AG04450 (cell line): ENCODE data around the gene DDX25. TPM values are rescaled to one million over a fixed set of nuclear protein-coding genes. Genes with fewer than 3 reads are reported as not detected.
"Not testable (repeated sequence)": the region's sequence is repeated elsewhere in the genome, so short reads cannot be mapped to it uniquely, and the experiment has no call there.

ENCODE experiments used
- CTCF ChIA-PET: fragments of 300-600, 350-600 bp; formaldehyde crosslinking; extraction: SDS; loops from one replicate; lab custom pipeline; 2022; ENCODE audit warnings: antibody characterized with exemption, inconsistent platforms; lab: Charles Lee
- POLR2A ChIA-PET: fragments of 350-600 bp; formaldehyde crosslinking; extraction: SDS; loops from one replicate; lab custom pipeline; 2021; ENCODE audit warnings: antibody characterized with exemption, inconsistent platforms; lab: Yijun Ruan, JAX
- DNase-seq: peaks from one replicate; pipeline ENCODE4 v3.0.0-alpha.2; 2011; ENCODE audit warnings: low read depth, low spot score
- H3K27ac ChIP-seq: one replicate; pipeline ENCODE4 v1.5.1; 2012; ENCODE audit warnings: low read depth, low read length, control low read depth
- H3K27me3 ChIP-seq: one replicate; pipeline ENCODE4 v1.6.0; 2012; ENCODE audit warnings: low read length; ENCODE audit not compliant: control insufficient read depth, insufficient read depth
- H3K4me3 ChIP-seq: 2 replicates; pipeline ENCODE4 v1.5.1; 2011; ENCODE audit warnings: mild to moderate bottlenecking, low read depth, low read length, control low read depth
- H3K9me3 ChIP-seq: 2 replicates; pipeline ENCODE4 v1.5.1; 2012; ENCODE audit warnings: low read length; ENCODE audit not compliant: control insufficient read depth, insufficient read depth
- polyA minus RNA-seq: library from RNA; depleted of rRNA, polyadenylated mRNA; stranded (reverse); fragments of >200 nt; gene quantifications from 2 replicates; pipeline ENCODE4 v1.2.3, GENCODE V29; 2011; rRNA and poly(A)+ RNA removed
- polyA plus RNA-seq: library from polyadenylated mRNA; depleted of rRNA; stranded (reverse); fragments of >200 nt; gene quantifications from 2 replicates; pipeline ENCODE4 v1.2.3, GENCODE V29; 2011; rRNA removed
- TF ChIP-seq, protein P1 (sequence below): IDR thresholded peaks from 2 replicates; pipeline ENCODE4 v1.5.1; 2011; ENCODE audit warnings: low read depth, low read length, control low read depth, inconsistent platforms

DDX25 gene
- polyA plus RNA-seq, result not detected in 2 replicates
- polyA minus RNA-seq, result 0.09 TPM in 1 of 2 replicates, not detected in the other

DNA sequence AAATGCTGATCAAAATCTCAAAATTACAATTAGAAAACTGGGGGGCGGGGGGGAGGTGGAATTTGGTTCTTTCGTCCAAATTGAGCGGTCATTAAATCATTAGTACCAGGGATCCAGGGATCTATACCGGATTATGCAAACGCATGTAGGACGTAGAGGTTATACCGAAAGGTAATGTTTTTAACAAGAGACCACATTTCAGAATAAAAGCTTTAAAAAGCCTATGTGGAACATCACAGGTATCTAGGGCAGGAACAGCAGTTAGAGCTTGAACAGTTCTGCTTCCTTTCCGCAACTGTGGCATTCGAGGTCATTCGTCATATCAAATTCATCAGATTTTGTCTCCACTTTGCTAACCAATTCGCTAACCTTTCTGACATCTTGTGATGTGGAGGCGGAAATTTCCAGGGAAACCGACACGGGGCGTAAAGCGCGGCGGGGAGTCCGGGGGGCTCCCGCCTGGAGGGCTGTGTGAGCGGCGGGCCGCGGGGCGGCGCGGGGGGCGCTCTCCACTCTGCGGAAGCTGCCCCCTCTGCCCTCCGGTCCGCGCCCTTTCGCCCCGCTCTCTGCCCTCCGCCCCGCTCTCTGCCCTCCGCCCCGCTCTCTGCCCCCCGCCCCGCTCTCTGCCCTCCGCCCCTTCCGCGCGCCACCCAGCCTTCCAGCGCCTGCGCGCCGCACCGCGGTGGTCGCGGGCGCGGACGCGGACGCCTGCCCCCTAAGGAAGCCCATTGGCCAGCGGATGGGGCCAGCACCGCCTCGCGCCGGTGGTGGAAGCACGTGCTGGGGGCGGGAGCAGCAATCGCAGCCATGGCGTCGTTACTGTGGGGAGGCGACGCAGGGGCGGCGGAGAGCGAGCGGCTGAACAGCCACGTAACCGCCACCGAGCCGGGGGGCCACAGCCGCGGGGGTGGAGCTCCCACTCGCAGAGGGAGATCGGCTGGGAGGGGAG is at the start of gene DDX25:
DDX25 (plus strand) TSS at position 798 of the 949 bp plus-strand sequence; CDS start at position 808, 10 bp downstream.
- TF ChIP-seq, protein P1, sequence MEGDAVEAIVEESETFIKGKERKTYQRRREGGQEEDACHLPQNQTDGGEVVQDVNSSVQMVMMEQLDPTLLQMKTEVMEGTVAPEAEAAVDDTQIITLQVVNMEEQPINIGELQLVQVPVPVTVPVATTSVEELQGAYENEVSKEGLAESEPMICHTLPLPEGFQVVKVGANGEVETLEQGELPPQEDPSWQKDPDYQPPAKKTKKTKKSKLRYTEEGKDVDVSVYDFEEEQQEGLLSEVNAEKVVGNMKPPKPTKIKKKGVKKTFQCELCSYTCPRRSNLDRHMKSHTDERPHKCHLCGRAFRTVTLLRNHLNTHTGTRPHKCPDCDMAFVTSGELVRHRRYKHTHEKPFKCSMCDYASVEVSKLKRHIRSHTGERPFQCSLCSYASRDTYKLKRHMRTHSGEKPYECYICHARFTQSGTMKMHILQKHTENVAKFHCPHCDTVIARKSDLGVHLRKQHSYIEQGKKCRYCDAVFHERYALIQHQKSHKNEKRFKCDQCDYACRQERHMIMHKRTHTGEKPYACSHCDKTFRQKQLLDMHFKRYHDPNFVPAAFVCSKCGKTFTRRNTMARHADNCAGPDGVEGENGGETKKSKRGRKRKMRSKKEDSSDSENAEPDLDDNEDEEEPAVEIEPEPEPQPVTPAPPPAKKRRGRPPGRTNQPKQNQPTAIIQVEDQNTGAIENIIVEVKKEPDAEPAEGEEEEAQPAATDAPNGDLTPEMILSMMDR, result no peak
- H3K27ac ChIP-seq, result no peak within 1 kb of the TSS
- H3K9me3 ChIP-seq, result no peaks in the 10 kb centered on the region; the same call in 1 of the 2 replicates
- H3K4me3 ChIP-seq, result peak within 1 kb of the TSS; percentile 7; the same call in 1 of the 2 replicates
- ChIA-PET CTCF (interaction anchor here (1.7 kb wide), 1 partner anchor 158 kb away, joined by 6 read pairs; the partner anchor contains the start of gene CDON), POLR2A (interaction anchor here (1.3 kb wide), 1 partner anchor 16 kb away, joined by 16 read pairs; the partner anchor contains the start of gene HYLS1)
- no peak for DNase-seq
- H3K27me3 ChIP-seq, result peaks cover 22% of the 10 kb centered on the region

DNA sequence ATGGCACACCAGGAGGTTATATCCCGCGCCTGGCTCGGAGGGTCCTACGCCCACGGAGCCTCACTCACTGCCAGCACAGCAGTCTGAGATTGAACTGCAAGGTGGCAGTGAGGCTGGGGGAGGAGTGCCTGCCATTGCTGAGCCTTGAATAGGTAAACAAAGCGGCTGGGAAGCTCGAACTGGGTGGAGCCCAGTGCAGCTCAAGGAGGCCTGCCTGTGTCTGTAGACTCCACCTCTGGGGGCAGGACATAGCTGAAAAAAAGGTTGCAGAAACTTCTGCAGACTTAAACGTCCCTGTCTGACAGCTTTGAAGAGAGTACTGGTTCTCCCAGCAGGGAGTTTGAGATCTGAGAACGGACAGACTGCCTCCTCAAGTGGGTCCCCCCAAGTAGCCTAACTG is 46.6 kb upstream of the DDX25 start:
- H3K9me3 ChIP-seq, CTCF ChIA-PET, POLR2A ChIA-PET, H3K4me3 ChIP-seq, H3K27ac ChIP-seq, H3K27me3 ChIP-seq, DNase-seq: not testable (repeated sequence)

DNA sequence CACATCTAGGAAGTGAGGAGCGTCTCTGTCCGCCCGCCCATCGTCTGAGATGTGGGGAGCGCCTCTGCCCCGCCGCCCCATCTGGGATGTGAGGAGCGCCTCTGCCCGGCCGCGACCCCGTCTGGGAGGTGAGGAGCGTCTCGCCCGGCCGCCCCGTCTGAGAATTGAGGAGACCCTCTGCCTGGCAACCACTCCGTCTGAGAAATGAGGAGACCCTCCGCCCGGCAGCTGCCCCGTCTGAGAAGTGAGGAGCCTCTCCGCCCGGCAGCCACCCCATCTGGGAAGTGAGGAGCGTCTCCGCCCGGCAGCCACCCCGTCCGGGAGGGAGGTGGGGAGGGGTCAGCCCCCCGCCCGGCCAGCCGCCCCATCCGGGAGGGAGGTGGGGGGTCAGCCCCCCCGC is 41.5 kb upstream of the DDX25 start:
- CTCF ChIA-PET, H3K27me3 ChIP-seq, H3K9me3 ChIP-seq, DNase-seq, POLR2A ChIA-PET, H3K4me3 ChIP-seq, H3K27ac ChIP-seq: not testable (repeated sequence)

DNA sequence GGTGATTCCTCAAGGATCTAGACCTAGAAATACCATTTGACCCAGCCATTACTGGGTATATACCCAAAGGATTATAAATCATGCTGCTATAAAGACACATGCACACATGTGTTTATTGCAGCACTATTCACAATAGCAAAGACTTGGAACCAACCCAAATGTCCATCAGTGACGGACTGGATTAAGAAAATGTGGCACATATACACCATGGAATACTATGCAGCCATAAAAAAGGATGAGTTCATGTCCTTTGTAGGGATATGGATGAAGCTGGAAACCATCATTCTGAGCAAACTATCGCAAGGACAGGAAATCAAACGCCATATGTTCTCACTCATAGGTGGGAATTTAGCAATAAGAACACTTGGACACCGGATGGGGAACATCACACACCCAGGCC is 39.0 kb upstream of the DDX25 start:
- CTCF ChIA-PET, result interaction anchor here (0.7 kb wide), 1 partner anchor 155 kb away, joined by 3 read pairs; no protein-coding TSS in a partner anchor
- H3K9me3 ChIP-seq, DNase-seq, H3K27ac ChIP-seq, H3K4me3 ChIP-seq, H3K27me3 ChIP-seq, POLR2A ChIA-PET: not testable (repeated sequence)

DNA sequence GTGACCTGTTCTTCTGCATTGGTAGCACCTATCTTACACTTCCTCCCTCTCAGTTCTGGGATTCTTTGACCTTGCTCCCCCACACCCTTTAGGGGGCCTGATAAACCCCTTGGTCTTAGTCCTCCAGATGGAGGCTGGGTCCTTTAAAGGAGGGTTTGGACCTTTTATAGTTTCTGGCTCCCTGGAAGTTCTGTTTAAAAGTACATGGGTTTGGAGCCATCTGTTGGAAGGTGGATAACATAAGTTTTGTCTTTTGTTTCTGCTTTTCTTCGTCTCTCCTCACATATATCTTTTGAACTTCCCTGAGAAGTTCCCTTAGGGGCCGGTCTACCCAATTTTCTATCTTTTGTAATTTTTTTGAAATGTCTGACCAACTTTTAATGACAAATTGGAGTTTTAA is 34.8 kb upstream of the DDX25 start:
- ChIA-PET CTCF (no interaction called here), POLR2A (no interaction called here)
- no peak overlapping the region for H3K4me3 ChIP-seq
- H3K27ac ChIP-seq, result no peak overlapping the region
- no peak for DNase-seq
- peaks cover 4% of the 10 kb centered on the region for H3K27me3 ChIP-seq
- H3K9me3 ChIP-seq, result no peaks in the 10 kb centered on the region
- TF ChIP-seq, protein P1, result no peak

DNA sequence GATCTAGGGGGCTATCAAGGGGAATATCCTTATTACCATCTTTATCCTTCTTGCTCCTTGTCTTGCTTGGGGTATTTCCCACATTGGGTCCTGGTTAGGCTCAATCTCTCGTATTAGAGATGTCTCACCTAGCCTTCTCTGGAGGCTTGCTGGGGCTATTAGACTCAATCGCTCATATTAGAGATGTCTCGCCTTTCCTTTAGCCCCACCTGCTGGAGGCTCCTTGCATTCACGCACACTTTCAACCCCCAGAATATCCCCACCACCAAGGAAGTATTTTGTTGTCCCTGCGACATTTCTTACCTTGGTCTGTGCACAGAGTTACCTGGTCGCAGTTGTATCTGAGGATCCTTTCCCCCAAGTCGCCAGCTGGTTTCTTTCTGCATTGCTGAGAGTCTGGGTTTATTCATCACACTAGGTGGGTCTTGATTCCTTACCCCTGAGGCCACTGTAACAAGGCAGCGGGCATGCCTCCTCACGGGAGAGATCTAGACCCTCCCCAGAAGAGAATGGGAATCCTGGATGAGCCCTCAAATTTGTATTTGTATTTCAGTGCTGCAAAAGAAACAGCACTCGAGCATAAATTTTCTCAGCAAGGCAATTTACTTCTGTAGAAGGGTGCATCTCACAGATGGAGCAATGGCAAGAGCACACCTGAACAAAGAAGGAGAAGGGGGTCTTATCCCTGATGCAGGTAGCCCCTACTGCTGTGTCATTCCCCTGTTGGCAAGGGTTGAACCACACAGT is 32.7 kb upstream of the DDX25 start:
- no peak overlapping the region for H3K4me3 ChIP-seq
- peaks cover 4% of the 10 kb centered on the region for H3K27me3 ChIP-seq
- no peak overlapping the region for H3K27ac ChIP-seq
- CTCF ChIA-PET, result interaction anchor here (0.7 kb wide), 1 partner anchor 407 kb away, joined by 3 read pairs; no protein-coding TSS in a partner anchor
- no peak for DNase-seq
- TF ChIP-seq, protein P1, result peak; percentile 70
- H3K9me3 ChIP-seq, result no peaks in the 10 kb centered on the region
- POLR2A ChIA-PET, result no interaction called here
